Superior temporal gyrus (tissue), 1 donor: ENCODE results near the gene HOXB6.

Source experiments
- DNase-seq: peaks from one replicate; pipeline ENCODE4 v3.0.0-alpha.2; 2016; ENCODE audit errors: extremely low spot score

The HOXB6 gene

GRCh38 chr17:48621410-48622392 lies 16.9 kb upstream of the HOXB6 start:
- DNase-seq = no peak

DNA sequence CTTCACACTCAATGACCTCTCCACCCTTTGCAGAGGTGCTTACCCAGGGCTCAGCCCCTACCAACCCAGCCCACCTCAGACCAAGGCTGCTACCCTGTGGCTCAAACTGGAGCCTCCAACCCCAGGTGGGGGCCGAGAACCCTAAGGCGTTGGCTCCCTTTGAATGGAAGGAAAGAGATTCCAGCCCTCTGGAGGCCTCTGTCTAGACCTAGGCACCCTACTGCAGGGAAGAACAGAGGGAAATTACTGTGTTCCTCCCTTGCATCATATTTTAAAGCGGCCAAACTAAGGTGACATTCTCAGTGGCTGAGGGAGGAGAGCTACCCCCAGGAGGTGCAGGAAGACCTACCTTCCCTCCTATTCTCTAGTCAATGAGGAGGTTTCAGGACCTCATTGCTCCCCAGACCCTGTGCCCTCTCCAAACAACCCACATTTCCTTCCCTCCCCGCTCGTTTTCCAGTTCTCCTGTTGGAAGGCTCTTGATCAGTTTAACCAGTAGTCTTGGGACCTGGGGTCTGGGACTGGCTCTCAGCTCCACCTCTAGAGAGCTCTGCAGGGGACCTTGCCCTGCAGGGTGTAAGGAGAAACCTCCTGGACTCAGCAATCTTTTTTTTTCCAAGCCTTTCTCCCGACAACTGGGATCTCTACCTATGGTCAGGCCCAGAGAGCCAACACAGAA lies 15.8 kb upstream of the HOXB6 start:
- DNase-seq = no peak

- DNase-seq = no peak
Measured at GRCh38 chr17:48619826-48620449, 15.2 kb upstream of the HOXB6 start.

DNA sequence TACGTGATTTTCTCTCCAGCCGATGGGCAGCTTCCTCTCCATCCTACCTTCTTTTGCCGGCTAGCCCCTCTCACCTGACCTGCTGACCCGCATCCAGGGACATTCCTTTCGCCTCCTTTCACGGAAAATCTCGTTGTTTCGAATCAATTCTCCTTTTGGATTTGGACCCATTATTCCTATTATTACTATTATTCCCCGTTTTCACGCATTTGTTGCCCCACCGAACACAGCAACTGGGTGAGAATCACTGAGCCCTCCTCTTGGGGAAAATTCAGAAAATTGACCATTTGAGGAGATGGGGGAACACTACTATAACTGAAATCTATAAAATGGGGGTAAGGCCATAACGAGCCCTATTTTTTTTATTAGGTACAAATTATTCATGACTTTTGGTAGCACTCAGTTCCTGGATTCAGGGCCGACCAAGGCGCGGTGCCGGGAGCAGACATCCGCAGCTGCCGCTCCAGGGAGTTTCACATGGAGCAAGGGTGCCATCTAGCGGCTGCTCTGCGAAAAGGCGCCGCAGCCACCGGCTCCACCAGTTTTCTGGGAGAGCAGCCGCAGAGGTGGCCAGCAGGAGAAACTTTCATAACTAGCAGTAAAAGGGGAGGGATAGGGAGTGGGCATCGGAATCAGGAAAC lies 13.6 kb upstream of the HOXB6 start:
- DNase-seq = peak; percentile 92

GRCh38 chr17:48617471-48618255 lies 12.9 kb upstream of the HOXB6 start:
- no peak for DNase-seq

DNA sequence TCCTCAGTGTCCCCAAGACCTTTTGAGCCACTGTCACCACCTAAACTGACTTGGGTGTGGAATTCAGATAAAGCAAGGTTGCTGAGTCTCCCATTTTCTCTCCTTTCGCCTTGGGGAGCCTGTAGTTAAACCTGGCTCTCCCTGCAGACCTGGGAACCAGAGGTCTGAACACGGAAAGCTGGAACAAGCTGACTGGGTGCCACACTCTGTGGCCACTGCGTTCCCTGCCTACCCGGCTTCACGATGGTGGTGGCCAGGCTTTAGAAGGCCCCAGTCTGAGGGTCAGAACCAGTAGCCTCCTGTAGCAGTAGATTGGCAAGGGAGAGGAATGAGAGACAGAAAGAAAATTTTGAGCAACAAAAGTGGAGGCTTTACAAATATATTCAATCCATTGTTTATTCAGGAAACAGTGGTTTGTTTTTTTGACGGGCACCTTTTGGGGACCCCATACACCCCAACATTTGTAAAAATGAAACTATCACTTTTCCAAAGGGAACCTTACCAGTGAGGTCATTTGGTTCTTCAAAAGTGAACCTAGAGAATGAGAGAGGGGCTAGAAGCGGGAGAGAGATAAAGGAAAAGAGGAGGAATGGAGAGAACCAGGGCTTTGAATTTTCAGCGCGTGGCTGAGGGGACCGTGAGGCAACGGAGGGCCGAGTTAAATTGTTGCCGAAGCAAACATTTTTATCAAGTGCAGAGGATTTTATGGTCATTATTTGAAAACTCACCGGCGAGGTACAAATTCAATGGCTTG lies 12.1 kb upstream of the HOXB6 start:
- DNase-seq = no peak

- DNase-seq = no peak
Measured at GRCh38 chr17:48615963-48616716, 11.4 kb upstream of the HOXB6 start.

GRCh38 chr17:48615047-48615962 lies 10.5 kb upstream of the HOXB6 start, which contains the start of gene HOXB8:
HOXB8 (minus strand) TSS chr17:48615292; CDS start chr17:48614704, 588 bp downstream.
- DNase-seq = no peak

GRCh38 chr17:48613862-48614694 lies 9.3 kb upstream of the HOXB6 start:
- no peak for DNase-seq

- no peak for DNase-seq
Measured at GRCh38 chr17:48612854-48613691, 8.3 kb upstream of the HOXB6 start.

DNA sequence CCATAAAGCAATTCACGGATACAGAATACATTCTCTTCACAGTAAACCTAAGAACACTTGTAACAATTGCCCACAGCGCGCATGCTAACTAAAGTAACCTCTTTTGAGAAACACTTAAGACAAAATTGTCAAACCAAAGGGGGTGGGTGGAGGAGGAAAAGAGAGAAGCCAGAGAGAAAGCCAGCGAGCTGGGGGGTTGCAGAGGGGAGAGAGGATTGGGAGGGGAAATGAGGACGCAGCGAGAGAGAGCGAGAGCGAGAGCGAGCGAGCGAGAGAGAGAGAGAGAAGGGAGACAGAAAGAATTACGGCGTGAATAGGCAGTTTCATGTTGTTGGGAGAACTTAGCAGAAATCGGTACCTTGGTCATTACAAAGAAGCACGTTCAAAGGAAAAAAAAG lies 7.7 kb upstream of the HOXB6 start:
- DNase-seq = no peak

- no peak for DNase-seq
Measured at GRCh38 chr17:48611681-48612455, 7.1 kb upstream of the HOXB6 start.

GRCh38 chr17:48611213-48611612 lies 6.4 kb upstream of the HOXB6 start:
- DNase-seq = no peak

GRCh38 chr17:48610282-48611211 lies 5.8 kb upstream of the HOXB6 start, which contains the start of gene HOXB7:
HOXB7 (minus strand) TSS chr17:48611017; CDS start chr17:48610918, 99 bp downstream.
- DNase-seq = no peak
